Measurements from ENCODE around the gene MIPOL1.

GRCh38 chr14:37589715-37590427 lies 392.1 kb downstream of the MIPOL1 start:
- TF ChIP-seq EZH2 (IDR thresholded peaks at IDR 0.05; ENCODE audit: low read depth), result no peak
- TF ChIP-seq CTCF (conservative IDR thresholded peaks at IDR 0.05), result no peak
